AG10803 (cell line): ENCODE measurements around the gene BARHL1.

Experiments
- DNase-seq: peaks from one replicate; pipeline ENCODE4 v3.0.0; 2010; ENCODE audit warnings: low read depth
- H3K4me3 ChIP-seq: 2 replicates; pipeline ENCODE4 v1.5.1; 2011; ENCODE audit warnings: mild to moderate bottlenecking, low read length, control low read depth
- CTCF ChIP-seq: conservative IDR thresholded peaks from 2 replicates; pipeline ENCODE4 v1.5.1; 2011; ENCODE audit warnings: mild to moderate bottlenecking, low read length, control low read depth, inconsistent platforms

Gene BARHL1

GRCh38 chr9:132547436-132547835 lies 35.0 kb upstream of the BARHL1 start:
- no peak for DNase-seq
- TF ChIP-seq CTCF = no peak
- H3K4me3 ChIP-seq = no peak overlapping the region

GRCh38 chr9:132547976-132548730 lies 34.3 kb upstream of the BARHL1 start:
- DNase-seq = no peak
- no peak overlapping the region for H3K4me3 ChIP-seq
- TF ChIP-seq CTCF = no peak

- no peak overlapping the region for H3K4me3 ChIP-seq
- TF ChIP-seq CTCF = no peak
- no peak for DNase-seq
These were observed 33.4 kb upstream of the BARHL1 start for GRCh38 chr9:132548751-132549640.

GRCh38 chr9:132551556-132551955 lies 30.9 kb upstream of the BARHL1 start:
- DNase-seq = no peak
- H3K4me3 ChIP-seq = no peak overlapping the region
- no peak for TF ChIP-seq CTCF

DNA sequence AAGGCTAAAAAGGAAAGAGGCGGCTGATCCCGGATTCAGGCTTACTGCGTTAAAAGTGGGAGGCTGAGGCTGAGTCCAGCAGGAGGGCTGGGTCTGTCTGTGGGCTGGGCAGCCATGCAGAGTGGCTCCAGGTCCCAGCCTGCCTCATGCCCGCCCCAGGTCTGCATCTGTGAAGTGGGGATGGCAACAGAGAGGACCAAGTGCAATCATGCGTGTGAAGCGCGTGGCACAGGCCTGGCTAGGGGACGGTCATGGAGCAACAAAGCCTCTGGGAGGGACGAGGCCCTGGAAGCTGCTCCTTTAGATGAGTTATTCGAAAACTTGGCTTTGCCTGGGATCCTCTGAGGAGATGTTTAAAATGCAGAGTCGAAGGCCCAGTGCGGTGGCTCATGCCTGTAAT lies 30.4 kb upstream of the BARHL1 start:
- TF ChIP-seq CTCF = no peak
- H3K4me3 ChIP-seq = no peak overlapping the region
- DNase-seq = no peak

DNA sequence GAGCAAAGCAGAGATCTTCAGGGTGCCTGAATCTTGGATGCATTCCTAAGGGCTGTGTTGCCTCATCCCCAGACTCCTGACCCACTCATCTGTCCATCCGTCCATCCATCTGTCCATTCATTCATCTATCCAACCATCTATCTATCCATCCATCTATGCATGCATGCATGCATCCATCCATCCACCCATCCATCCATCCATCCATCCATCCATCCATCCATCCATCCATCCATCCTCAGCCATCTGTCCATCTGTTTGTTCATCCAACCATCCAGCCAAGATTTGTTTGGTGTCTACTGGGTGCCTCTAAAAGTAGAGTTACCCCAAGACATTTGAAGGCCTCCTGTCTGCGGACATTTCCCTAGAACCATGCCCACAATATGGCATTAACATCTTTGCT lies 27.7 kb upstream of the BARHL1 start:
- DNase-seq = no peak
- no peak for TF ChIP-seq CTCF

DNA sequence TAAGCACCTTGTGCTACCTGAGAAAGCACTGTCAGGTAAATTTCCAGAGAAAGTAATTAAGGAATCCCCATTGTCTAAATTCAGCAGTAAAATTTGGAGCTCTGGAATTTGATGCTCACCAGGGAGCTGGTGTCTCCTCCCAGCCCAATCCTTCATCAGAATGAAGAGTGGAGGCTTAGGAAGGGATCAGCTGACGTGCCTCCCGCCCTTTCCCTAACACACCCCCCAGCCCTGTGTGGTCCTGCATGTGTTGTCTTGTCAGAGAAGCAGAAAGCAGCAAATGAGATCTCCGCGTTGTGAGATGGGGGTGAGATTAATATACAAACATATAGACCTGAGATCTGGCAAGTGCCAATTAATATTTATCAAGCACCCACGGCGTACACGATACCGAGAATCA lies 26.9 kb upstream of the BARHL1 start:
- no peak overlapping the region for H3K4me3 ChIP-seq
- TF ChIP-seq CTCF = no peak
- DNase-seq = no peak

More for the DNA sequence above, 27.7 kb upstream of the BARHL1 start:
- no peak overlapping the region for H3K4me3 ChIP-seq
